GM19238 (cell line): ENCODE results near the gene TEX2.

Source experiments
- DNase-seq: peaks from one replicate; pipeline ENCODE4 v3.0.0; 2011; ENCODE audit warnings: low spot score; ENCODE audit not compliant: insufficient read length

Gene TEX2

DNA sequence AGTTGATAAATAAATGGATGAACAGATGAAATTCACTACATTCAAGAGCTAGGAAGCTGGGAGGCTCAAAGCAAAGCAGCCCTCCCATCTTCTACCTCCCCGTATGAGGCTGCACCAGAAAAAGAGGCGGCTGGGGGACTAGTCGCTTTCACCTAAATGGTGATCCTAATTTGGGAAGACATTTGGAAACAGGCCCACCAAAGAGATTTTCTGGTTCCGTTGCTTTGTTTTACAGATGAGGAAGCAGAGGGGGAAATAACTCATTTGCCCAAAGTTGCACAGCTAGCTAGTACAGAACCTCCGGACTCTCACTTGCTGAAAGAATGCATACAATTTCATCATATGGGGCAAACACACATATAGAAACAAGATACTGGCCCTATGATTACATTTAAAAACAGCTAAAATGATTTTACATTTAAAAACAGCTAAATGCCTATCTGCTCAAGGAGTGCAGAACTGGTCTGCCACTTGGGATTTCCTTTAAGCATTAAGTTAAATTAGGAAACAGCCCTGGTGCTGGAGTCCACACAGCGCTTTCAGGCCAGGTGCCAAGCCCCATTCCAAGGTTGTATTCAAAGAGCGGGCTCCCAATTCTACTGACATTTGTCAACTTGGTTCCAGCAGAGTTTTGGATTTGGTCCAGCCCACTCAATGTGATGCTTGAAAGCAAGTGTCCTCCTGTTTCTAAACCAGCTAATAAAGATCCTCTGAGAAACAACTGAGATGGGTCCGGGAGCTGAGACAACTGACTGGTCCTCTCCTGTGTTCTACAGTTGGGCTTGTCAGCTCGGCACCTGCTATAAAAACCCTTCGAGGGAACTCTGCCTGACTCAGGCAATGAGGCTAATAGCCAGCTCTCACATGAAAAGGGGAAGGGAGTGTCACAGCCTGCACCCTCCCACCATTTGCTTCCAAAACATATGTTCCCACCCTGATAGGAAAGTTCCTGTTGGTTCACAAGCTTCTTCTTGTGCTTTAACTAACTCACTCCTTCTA, 144.8 kb downstream of the TEX2 start:
- no peak for DNase-seq

DNA sequence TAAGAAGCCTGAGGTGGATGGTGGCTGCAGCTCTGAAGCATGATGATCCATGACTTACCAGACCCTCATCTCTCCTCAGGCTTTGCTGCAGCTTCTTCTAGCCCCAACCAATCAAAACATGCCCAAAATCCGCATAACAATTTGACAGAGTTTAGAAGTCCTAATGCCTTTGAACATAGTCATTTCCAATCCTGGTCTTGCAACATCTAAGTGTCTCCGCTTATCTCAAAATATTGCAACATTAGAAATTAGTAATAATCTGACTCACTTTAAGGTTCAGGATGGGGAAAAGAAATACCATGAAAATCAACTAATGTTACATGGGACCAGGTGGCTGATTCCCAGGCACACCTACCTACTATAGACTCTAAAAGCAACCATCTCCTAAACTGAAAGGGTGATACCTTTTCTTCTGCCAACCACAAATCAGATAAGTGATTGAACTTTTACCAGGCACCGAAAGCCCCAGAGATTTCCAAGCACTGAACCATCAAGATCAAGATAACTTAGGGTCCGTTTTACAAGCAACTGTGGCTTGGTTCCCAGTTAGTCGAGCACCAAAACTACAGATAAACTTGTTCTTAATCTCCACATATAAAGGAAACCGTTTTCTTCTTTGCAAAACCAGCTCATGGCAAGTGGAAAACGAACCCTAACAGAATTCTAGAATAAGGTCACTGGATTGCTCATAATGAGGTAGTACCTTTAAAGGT, 147.1 kb downstream of the TEX2 start:
- DNase-seq: no peak

- DNase-seq: no peak
These were observed 147.9 kb downstream of the TEX2 start for GRCh38 chr17:64115043-64115698.

DNA sequence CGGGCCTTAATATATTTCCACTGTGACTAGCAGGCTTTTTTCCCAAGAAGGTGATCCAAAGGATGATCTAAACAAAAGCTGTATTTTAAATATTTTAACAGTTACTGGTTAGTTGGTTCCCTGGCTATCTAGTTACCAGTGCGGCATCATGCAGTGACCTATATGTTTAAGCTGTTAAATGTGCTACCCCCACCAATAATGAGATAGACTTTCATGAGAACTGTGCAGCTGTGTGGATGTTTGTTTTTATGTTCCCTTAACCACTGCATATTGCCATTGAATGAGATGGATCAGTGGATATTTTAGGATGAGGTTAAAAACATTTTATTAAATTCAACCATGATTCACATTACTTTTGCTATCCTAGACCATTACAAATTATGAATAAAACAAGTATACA, 150.1 kb downstream of the TEX2 start:
- DNase-seq: no peak

- DNase-seq: no peak
These were observed 151.2 kb downstream of the TEX2 start for GRCh38 chr17:64111831-64112230.

- no peak for DNase-seq
These were observed 152.5 kb downstream of the TEX2 start for GRCh38 chr17:64110379-64111152.

DNA sequence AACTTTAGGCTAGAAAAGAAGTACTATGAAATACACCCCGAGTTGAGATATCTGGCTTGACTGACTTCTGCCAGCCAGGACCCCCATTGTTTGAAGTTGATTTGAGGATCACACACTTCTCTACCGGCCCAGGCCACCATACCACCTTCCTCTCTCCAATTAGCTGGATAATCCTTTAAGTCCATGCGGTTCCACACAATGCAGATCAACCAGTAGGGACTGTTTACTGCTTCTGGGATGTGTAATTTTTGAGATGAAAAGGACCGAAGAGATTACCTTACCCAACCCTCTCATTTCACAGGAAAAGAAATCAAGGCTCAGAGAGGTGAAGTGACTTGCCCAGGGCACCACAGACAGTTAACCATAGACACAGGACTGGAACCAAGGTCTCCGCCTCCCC, 153.7 kb downstream of the TEX2 start:
- DNase-seq: no peak

- DNase-seq: no peak
These were observed 155.4 kb downstream of the TEX2 start for GRCh38 chr17:64107500-64108236.

DNA sequence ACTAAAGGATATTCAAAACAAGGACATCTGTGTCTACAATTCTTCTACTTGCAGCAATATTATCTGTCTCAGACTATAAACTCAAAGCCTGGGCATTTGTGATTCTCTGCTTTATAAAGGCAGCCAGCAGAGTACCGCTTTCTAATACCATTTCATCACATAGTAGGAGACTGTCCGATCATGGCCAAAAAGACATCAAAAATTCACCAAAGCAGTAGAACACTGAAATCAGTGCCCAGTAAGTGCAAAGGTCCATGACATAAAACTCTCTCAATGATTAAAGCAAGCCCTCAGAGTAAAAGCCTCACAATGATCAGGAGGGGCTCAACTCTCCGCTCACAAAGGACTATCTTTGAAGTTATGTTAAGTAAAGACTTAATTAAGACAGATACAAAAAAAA, 156.1 kb downstream of the TEX2 start:
- DNase-seq: no peak

- DNase-seq: no peak
These were observed 159.4 kb downstream of the TEX2 start for GRCh38 chr17:64103391-64104364.

DNA sequence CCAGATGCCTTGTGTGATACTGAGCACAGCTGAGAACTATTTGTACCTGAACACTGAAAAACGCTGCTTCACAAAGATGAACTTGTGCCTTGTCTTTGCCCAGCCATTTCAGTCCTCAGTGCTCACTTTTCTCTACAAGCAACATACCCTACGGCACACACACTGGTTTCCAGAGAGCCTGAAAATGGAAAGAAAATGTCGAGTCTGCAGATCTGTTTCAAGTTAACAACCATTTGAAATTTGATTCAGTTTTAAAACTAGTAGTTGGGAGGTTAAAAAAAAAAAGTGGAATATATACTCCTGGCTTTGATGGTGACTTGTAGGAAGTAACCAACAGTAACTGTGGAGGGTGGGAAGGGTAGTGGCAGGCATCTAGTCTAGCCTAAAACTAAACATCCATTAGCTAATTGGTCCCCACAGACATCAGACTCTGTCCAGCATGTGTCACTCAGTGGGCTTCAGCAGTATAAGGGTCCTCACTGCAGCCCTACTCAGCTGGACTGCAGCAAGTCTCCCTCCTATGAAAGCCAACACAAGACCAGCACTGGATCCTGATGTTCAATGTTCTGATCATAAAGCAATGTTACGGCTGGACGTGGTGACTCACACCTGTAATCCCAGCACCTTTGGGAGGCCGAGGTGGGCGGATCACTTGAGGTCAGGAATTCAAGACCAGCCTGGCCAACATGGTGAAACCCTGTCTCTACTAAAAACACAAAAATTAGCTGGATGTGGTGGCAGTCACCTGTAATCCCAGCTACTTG, 160.3 kb downstream of the TEX2 start:
- DNase-seq: no peak

DNA sequence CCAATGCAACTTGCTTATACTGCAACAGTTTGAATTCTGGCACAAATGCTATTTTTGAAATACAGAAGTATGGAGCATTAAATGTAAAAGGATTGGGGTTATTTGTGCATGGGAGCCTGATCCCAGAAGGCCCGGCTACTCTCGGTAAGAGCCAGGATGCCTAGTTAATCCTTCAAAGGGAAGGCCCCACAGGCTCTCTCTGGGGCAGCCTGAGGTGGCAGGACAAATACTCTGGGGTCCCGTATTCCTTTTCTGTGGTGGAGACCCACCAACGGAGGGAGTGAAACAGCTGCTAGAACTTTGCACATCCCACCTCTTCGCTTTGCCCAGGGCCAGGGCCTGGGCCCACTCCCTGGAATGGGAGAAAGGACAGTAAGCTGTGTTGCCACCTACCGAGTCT, 163.5 kb downstream of the TEX2 start:
- DNase-seq: no peak
